ENCODE results near the gene ATF1.

The ATF1 gene

GRCh38 chr12:50780013-50780412 lies 16.1 kb downstream of the ATF1 start:
- H3K9me3 ChIP-seq (ENCODE audit: severe bottlenecking) = no peaks in the 10 kb centered on the region
- TF ChIP-seq, protein P1, sequence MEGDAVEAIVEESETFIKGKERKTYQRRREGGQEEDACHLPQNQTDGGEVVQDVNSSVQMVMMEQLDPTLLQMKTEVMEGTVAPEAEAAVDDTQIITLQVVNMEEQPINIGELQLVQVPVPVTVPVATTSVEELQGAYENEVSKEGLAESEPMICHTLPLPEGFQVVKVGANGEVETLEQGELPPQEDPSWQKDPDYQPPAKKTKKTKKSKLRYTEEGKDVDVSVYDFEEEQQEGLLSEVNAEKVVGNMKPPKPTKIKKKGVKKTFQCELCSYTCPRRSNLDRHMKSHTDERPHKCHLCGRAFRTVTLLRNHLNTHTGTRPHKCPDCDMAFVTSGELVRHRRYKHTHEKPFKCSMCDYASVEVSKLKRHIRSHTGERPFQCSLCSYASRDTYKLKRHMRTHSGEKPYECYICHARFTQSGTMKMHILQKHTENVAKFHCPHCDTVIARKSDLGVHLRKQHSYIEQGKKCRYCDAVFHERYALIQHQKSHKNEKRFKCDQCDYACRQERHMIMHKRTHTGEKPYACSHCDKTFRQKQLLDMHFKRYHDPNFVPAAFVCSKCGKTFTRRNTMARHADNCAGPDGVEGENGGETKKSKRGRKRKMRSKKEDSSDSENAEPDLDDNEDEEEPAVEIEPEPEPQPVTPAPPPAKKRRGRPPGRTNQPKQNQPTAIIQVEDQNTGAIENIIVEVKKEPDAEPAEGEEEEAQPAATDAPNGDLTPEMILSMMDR (IDR thresholded peaks at IDR 0.05; ENCODE audit: low read depth, low read length) = no peak
- H3K4me3 ChIP-seq (ENCODE audit: low read depth, low read length) = no peak overlapping the region
- peaks cover 14% of the 10 kb centered on the region for H3K36me3 ChIP-seq
- DNase-seq = no peak
- no peak overlapping the region for H3K27ac ChIP-seq
- H3K27me3 ChIP-seq (ENCODE audit: insufficient read depth, low read depth, severe bottlenecking) = no peaks in the 10 kb centered on the region

DNA sequence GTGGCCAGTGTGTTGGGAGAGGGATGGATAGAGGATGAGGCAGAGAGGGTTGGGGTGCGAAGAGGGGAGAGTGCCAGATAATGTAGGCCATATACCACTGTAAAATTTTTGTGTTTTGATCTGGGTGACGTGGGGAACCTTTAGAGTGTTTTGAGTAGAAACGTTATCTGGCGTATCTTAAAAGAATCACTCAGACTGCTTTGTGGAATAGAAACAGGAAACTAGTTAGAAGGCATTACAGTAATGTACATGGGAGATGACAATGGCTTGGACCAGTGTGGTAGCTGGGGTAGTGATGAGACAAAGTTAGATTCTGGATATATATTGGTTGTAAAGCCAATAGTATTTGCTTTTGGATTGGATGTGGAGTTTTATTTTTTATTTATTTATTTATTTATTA lies 20.6 kb downstream of the ATF1 start:
- Histone ChIP-seq H3K9me3 (ENCODE audit: severe bottlenecking) (no peaks in the 10 kb centered on the region), H3K36me3 (peaks cover 17% of the 10 kb centered on the region), H3K27ac (no peak overlapping the region), H3K4me3 (ENCODE audit: low read depth, low read length) (no peak overlapping the region), H3K27me3 (ENCODE audit: insufficient read depth, low read depth, severe bottlenecking) (no peaks in the 10 kb centered on the region)
- TF ChIP-seq, protein P1 (IDR thresholded peaks at IDR 0.05; ENCODE audit: low read depth, low read length) = no peak
- DNase-seq = no peak

DNA sequence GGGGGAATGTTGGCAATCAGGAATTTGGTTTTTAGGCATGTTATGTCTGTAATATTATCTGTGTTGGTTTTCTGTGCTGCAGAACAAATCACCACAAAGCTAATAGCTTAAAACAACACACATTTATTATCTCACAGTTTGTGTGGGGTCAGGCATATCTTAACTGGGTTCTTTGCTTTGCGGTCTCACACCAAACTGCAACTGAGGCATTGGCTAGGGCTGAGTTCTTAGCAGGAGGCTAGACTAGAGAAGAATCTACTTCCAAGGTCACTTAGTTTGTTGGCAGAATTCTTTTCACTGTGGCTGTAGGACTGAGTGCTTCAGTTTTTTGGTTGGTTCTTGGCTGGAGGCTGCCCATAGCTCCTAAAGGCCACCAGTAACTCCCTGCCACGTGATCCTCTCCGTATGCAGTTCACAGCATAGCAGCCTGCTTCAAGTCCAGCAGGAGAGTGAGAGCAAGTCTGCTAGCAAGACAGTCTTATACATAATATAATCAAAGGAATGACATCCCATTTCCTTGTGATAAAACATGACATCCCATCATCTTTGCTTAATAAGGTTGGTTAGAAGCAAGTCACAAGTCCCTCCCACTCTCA lies 21.6 kb downstream of the ATF1 start:
- Histone ChIP-seq H3K9me3 (ENCODE audit: severe bottlenecking) (no peaks in the 10 kb centered on the region), H3K27me3 (ENCODE audit: insufficient read depth, low read depth, severe bottlenecking) (no peaks in the 10 kb centered on the region), H3K36me3 (peaks cover 17% of the 10 kb centered on the region), H3K27ac (no peak overlapping the region), H3K4me3 (ENCODE audit: low read depth, low read length) (no peak overlapping the region)
- DNase-seq = no peak
- TF ChIP-seq, protein P1 (IDR thresholded peaks at IDR 0.05; ENCODE audit: low read depth, low read length) = no peak

GRCh38 chr12:50786498-50787231 lies 22.8 kb downstream of the ATF1 start:
- Histone ChIP-seq H3K27ac (no peak overlapping the region), H3K36me3 (peaks cover 7% of the 10 kb centered on the region), H3K4me3 (ENCODE audit: low read depth, low read length) (no peak overlapping the region), H3K27me3 (ENCODE audit: insufficient read depth, low read depth, severe bottlenecking) (no peaks in the 10 kb centered on the region), H3K9me3 (ENCODE audit: severe bottlenecking) (no peaks in the 10 kb centered on the region)
- DNase-seq = no peak
- TF ChIP-seq, protein P1 (IDR thresholded peaks at IDR 0.05; ENCODE audit: low read depth, low read length) = no peak

GRCh38 chr12:50787618-50788017 lies 23.7 kb downstream of the ATF1 start:
- H3K36me3 ChIP-seq = peaks cover 7% of the 10 kb centered on the region; the same call in 1 of the 2 replicates
- no peak overlapping the region for H3K4me3 ChIP-seq (ENCODE audit: low read depth, low read length)
- H3K27ac ChIP-seq = no peak overlapping the region
- H3K27me3 ChIP-seq (ENCODE audit: insufficient read depth, low read depth, severe bottlenecking) = no peaks in the 10 kb centered on the region
- DNase-seq = no peak
- no peaks in the 10 kb centered on the region for H3K9me3 ChIP-seq (ENCODE audit: severe bottlenecking)
- TF ChIP-seq, protein P1 (IDR thresholded peaks at IDR 0.05; ENCODE audit: low read depth, low read length) = no peak

Measured in WERI-Rb-1 (cell line).